Occipital lobe (tissue), 2 donors: ENCODE results near the gene RCN1. TPM values are rescaled to one million over a fixed set of nuclear protein-coding genes. Genes with fewer than 3 reads are reported as not detected.
"Not testable (repeated sequence)": the region's sequence is repeated elsewhere in the genome, so short reads cannot be mapped to it uniquely, and the experiment has no call there.

Source experiments
- DNase-seq: peaks from one replicate; lab custom pipeline; 2025; lab: John Stamatoyannopoulos, UW
- total RNA-seq: library from RNA; depleted of rRNA; stranded (reverse); fragments of >200 nt; gene quantifications from one replicate; pipeline ENCODE4 v1.2.3, GENCODE V29; 2014

The RCN1 gene
- total RNA-seq, 1 donor from 2014 or later = 22.0 TPM

GRCh38 chr11:32113200-32113919, 22.5 kb downstream of the RCN1 start:
- no peak for DNase-seq

GRCh38 chr11:32113920-32114203, 23.0 kb downstream of the RCN1 start:
- DNase-seq = no peak

- DNase-seq = no peak
Measured at GRCh38 chr11:32115446-32115845, 24.6 kb downstream of the RCN1 start.

- DNase-seq = no peak
Measured at GRCh38 chr11:32116668-32117067, 25.8 kb downstream of the RCN1 start.

- no peak for DNase-seq
Measured at GRCh38 chr11:32118025-32118974, 27.4 kb downstream of the RCN1 start.

GRCh38 chr11:32119139-32119538, 28.3 kb downstream of the RCN1 start:
- DNase-seq = not testable (repeated sequence)

- DNase-seq = no peak
Measured at GRCh38 chr11:32121012-32121411, 30.1 kb downstream of the RCN1 start.

GRCh38 chr11:32122200-32122599, 31.3 kb downstream of the RCN1 start:
- no peak for DNase-seq

- DNase-seq = no peak
Measured at GRCh38 chr11:32131321-32131720, 40.4 kb downstream of the RCN1 start.

- DNase-seq = no peak
Measured at GRCh38 chr11:32136657-32137056, 45.8 kb downstream of the RCN1 start.

- no peak for DNase-seq
Measured at GRCh38 chr11:32137263-32137662, 46.4 kb downstream of the RCN1 start.

- no peak for DNase-seq
Measured at GRCh38 chr11:32137869-32138268, 47.0 kb downstream of the RCN1 start.

GRCh38 chr11:32138902-32139301, 48.0 kb downstream of the RCN1 start:
- DNase-seq = no peak

- no peak for DNase-seq
Measured at GRCh38 chr11:32139896-32140520, 49.1 kb downstream of the RCN1 start.

- no peak for DNase-seq
Measured at GRCh38 chr11:32141745-32142546, 51.1 kb downstream of the RCN1 start.

- no peak for DNase-seq
Measured at GRCh38 chr11:32143378-32143777, 52.5 kb downstream of the RCN1 start.

- no peak for DNase-seq
Measured at GRCh38 chr11:32145282-32145681, 54.4 kb downstream of the RCN1 start.

GRCh38 chr11:32148895-32149294, 58.0 kb downstream of the RCN1 start:
- DNase-seq = no peak

GRCh38 chr11:32149748-32150147, 58.9 kb downstream of the RCN1 start:
- DNase-seq = no peak

GRCh38 chr11:32151027-32151426, 60.2 kb downstream of the RCN1 start:
- no peak for DNase-seq

- no peak for DNase-seq
Measured at GRCh38 chr11:32152216-32152615, 61.3 kb downstream of the RCN1 start.

GRCh38 chr11:32152821-32153220, 61.9 kb downstream of the RCN1 start:
- no peak for DNase-seq
